ENCODE data around the gene XYLT1. TPM values are rescaled to one million over a fixed set of nuclear protein-coding genes. Genes with fewer than 3 reads are reported as not detected.

The XYLT1 gene
- total and polyA plus RNA-seq, 2 of the 4 experiments (the other 2 are of a cell fraction), result 9.0 to 12.7 TPM

GRCh38 chr16:17270683-17271109 lies 200.1 kb downstream of the XYLT1 start:
- H3K56ac ChIP-seq (ENCODE audit: extremely low read depth, insufficient read depth, low read length), result no peak overlapping the region
- H2AFZ ChIP-seq (replicated peaks; ENCODE audit: low read length, poor library complexity), result no peak overlapping the region
- no peak overlapping the region for H3K27ac ChIP-seq (ENCODE audit: insufficient read depth, low read length)
- H4K8ac ChIP-seq (ENCODE audit: low read depth in 2 of 2, low read length in 2 of 2), result no peak overlapping the region
- peaks cover 41% of the 10 kb centered on the region for H4K20me1 ChIP-seq (ENCODE audit: insufficient read depth, low read length)
- no peak overlapping the region for H3K4ac ChIP-seq (ENCODE audit: low read depth, low read length)
- no peak overlapping the region; the same call in 2 of the 3 replicates for H2BK15ac ChIP-seq (ENCODE audit: low read depth, low read length)
- in situ Hi-C loops (cut with MboI; ENCODE audit: low sequenced_read_pairs) (no loop called here), dilution Hi-C loops (cut with HindIII; ENCODE audit: low sequenced_read_pairs, unreplicated experiment) (no loop called here), intact Hi-C loops (cut with micrococcal nuclease) (no loop called here)
- CTCF ChIA-PET, result interaction anchor here (0.8 kb wide), 1 partner anchor 176 kb away, joined by 3 read pairs; no protein-coding TSS in a partner anchor
- no peak overlapping the region for H3K4me2 ChIP-seq (ENCODE audit: low read depth, low read length)
- no peak overlapping the region for H2BK120ac ChIP-seq (ENCODE audit: low read depth, low read length)
- H3K27me3 ChIP-seq (ENCODE audit: control insufficient read depth, insufficient read depth, low read length), result no peaks in the 10 kb centered on the region
- H3K79me1 ChIP-seq (ENCODE audit: low read depth in 1 of 2, low read length in 2 of 2), result peaks cover 12 to 24% of the 10 kb centered on the region in 2 experiments
- H4K91ac ChIP-seq (ENCODE audit: insufficient read depth, low read depth, low read length), result no peak overlapping the region
- WGBS, 2 experiments (ENCODE audit: extremely low coverage in 2 of 2, insufficient read length in 1 of 2), result 84% methylated on average over 4 of the region's 6 CpGs; no CpG with 5 or more reads in 1 of the 2 experiments
- no peak overlapping the region for H2BK20ac ChIP-seq (ENCODE audit: low read depth, low read length)
- no peak for TF ChIP-seq POLR2A (IDR thresholded peaks at IDR 0.05; ENCODE audit: low read depth, low read length)
- TF ChIP-seq ELK1 (IDR thresholded peaks at IDR 0.05; ENCODE audit: borderline replicate concordance, low read depth, low read length), result no peak
- TF ChIP-seq MAFK (IDR thresholded peaks at IDR 0.05; ENCODE audit: low read depth, low read length), result no peak
- TF ChIP-seq CEBPB (IDR thresholded peaks at IDR 0.05; ENCODE audit: low read depth, low read length), result no peak
- H3K4me3 ChIP-seq (ENCODE audit: insufficient read depth, low read depth, low read length), result no peak overlapping the region
- no peak overlapping the region for H2AK5ac ChIP-seq (ENCODE audit: low read depth, low read length)
- no peak overlapping the region for H4K5ac ChIP-seq (ENCODE audit: low read depth, low read length)
- no TSS peak for BruUV-seq (replicated peaks)
- DNase-seq (no peak), ATAC-seq (ENCODE audit: low read depth) (no peak)
- H3K9me1 ChIP-seq (ENCODE audit: insufficient read depth, low read length), result peaks cover 8% of the 10 kb centered on the region
- POLR2A ChIA-PET (ENCODE audit: unreplicated experiment), result no interaction called here
- H3K36me3 ChIP-seq (ENCODE audit: control insufficient read depth, insufficient read depth, low read length), result no peaks in the 10 kb centered on the region
- H3K23ac ChIP-seq (ENCODE audit: low read depth, low read length), result no peak overlapping the region
- peaks cover 8% of the 10 kb centered on the region for H3K4me1 ChIP-seq (ENCODE audit: control insufficient read depth, insufficient read depth, low read length)
- H3K9ac ChIP-seq (ENCODE audit: low read depth, low read length), result no peak overlapping the region
- no peak overlapping the region for H2BK5ac ChIP-seq (ENCODE audit: low read depth, low read length, poor library complexity, severe bottlenecking)
- no peak overlapping the region for H2AK9ac ChIP-seq (replicated peaks; ENCODE audit: low read depth, low read length, poor library complexity)
- no peak overlapping the region for H3K14ac ChIP-seq (replicated peaks; ENCODE audit: low read depth, low read length)
- no peaks in the 10 kb centered on the region for H3K9me3 ChIP-seq (ENCODE audit: control insufficient read depth, insufficient read depth, low read length)
- H3K18ac ChIP-seq (ENCODE audit: low read depth, low read length), result no peak overlapping the region
